ENCODE results near the gene SKAP1. TPM values are rescaled to one million over a fixed set of nuclear protein-coding genes. Genes with fewer than 3 reads are reported as not detected.

Gene SKAP1
- total and polyA plus RNA-seq, 2 experiments from 2014 or later = 0.27 TPM; not detected in 1

DNA sequence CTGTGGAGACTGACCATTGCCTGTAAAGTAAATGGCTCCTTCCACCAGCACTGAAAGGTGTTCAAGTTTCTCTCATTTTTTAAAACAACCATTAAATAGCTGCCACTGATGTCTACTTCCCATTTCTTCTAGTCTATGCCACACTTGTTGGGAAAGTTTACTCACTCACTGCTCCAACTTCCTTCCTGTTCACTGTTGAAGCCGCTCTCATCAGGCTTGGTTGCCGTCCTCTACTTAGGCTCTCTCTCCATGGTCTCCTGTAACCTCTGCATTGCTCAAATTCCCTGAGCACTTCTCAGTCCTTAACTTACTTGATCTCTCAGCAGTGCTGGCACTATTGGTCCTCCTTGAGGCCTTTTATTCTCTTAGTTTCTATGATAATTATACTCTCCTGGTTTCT lies 290.1 kb downstream of the SKAP1 start (continued):
- TF ChIP-seq CREB1 (CRISPR knock-in tag; IDR thresholded peaks at IDR 0.05; ENCODE audit: low read depth) = no peak
- TF ChIP-seq, protein P1, sequence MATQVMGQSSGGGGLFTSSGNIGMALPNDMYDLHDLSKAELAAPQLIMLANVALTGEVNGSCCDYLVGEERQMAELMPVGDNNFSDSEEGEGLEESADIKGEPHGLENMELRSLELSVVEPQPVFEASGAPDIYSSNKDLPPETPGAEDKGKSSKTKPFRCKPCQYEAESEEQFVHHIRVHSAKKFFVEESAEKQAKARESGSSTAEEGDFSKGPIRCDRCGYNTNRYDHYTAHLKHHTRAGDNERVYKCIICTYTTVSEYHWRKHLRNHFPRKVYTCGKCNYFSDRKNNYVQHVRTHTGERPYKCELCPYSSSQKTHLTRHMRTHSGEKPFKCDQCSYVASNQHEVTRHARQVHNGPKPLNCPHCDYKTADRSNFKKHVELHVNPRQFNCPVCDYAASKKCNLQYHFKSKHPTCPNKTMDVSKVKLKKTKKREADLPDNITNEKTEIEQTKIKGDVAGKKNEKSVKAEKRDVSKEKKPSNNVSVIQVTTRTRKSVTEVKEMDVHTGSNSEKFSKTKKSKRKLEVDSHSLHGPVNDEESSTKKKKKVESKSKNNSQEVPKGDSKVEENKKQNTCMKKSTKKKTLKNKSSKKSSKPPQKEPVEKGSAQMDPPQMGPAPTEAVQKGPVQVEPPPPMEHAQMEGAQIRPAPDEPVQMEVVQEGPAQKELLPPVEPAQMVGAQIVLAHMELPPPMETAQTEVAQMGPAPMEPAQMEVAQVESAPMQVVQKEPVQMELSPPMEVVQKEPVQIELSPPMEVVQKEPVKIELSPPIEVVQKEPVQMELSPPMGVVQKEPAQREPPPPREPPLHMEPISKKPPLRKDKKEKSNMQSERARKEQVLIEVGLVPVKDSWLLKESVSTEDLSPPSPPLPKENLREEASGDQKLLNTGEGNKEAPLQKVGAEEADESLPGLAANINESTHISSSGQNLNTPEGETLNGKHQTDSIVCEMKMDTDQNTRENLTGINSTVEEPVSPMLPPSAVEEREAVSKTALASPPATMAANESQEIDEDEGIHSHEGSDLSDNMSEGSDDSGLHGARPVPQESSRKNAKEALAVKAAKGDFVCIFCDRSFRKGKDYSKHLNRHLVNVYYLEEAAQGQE (IDR thresholded peaks at IDR 0.05; ENCODE audit: unreplicated experiment) = no peak

DNA sequence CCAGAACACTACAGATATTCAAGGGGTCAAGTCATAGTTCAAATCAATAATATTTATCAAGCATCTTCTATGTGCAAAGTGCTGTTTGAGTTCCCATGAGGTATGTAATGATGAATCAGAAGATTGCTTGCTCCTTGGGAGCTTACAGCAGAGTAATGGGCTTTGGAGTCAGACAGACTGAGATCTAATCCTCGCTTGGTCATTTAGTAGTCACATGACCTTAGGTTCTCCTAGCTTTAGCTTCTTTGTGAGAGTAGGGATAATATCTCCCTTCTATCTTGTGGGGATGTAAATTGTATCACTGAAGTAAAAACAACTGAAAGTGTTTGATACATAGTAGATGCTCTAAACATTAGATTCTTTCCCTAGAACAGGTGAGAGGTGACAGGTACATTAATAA lies 292.4 kb downstream of the SKAP1 start:
- Histone ChIP-seq H4K20me1 (replicated peaks; ENCODE audit: insufficient read depth) (no peaks in the 10 kb centered on the region), H3K27ac (ENCODE audit: low read depth) (no peak overlapping the region), H3F3A (replicated peaks; ENCODE audit: low read depth) (no peaks in the 10 kb centered on the region), H2AFZ (0 out of 2 replicates have a peak overlapping the region, but pooled peaks have one; percentile 69), H3K79me2 (replicated peaks; ENCODE audit: insufficient read depth) (no peaks in the 10 kb centered on the region), H3K4me3 (no peak overlapping the region), H3K4me2 (no peak overlapping the region), H3K36me3 (ENCODE audit: insufficient read depth) (no peaks in the 10 kb centered on the region), H3K4me1 (ENCODE audit: insufficient read depth) (no peaks in the 10 kb centered on the region), H3K9me2 (ENCODE audit: insufficient read depth) (no peaks in the 10 kb centered on the region), H3K27me3 (ENCODE audit: insufficient read depth) (no peaks in the 10 kb centered on the region)
- no peaks in the 10 kb centered on the region for H3K9me3 Mint-ChIP-seq
- no peak overlapping the region for H3K27ac Mint-ChIP-seq
- H3K36me3 Mint-ChIP-seq (ENCODE audit: low read depth) = no peaks in the 10 kb centered on the region
- no peak for DNase-seq (ENCODE audit: low spot score)
- ATAC-seq = no peak
- no peaks in the 10 kb centered on the region for H3K4me1 Mint-ChIP-seq
- no peak overlapping the region for H3K4me3 Mint-ChIP-seq
- H3K27me3 Mint-ChIP-seq (ENCODE audit: insufficient read depth, low read depth, poor library complexity) = no peaks in the 10 kb centered on the region
- no peak for TF ChIP-seq NANOG (IDR thresholded peaks at IDR 0.05; ENCODE audit: borderline replicate concordance)
- TF ChIP-seq STAT1 (IDR thresholded peaks at IDR 0.05; ENCODE audit: unreplicated experiment) = no peak
- TF ChIP-seq ZNF331 (CRISPR knock-in tag; IDR thresholded peaks at IDR 0.05; ENCODE audit: low read depth) = no peak
- no peak for TF ChIP-seq CREB1 (CRISPR knock-in tag; IDR thresholded peaks at IDR 0.05; ENCODE audit: low read depth)
- TF ChIP-seq EZH2phosphoT487 (IDR thresholded peaks at IDR 0.05; ENCODE audit: unreplicated experiment) = no peak
- no peak for TF ChIP-seq POLR2AphosphoS5 (IDR thresholded peaks at IDR 0.05; ENCODE audit: low read depth)
- TF ChIP-seq, protein P2, sequence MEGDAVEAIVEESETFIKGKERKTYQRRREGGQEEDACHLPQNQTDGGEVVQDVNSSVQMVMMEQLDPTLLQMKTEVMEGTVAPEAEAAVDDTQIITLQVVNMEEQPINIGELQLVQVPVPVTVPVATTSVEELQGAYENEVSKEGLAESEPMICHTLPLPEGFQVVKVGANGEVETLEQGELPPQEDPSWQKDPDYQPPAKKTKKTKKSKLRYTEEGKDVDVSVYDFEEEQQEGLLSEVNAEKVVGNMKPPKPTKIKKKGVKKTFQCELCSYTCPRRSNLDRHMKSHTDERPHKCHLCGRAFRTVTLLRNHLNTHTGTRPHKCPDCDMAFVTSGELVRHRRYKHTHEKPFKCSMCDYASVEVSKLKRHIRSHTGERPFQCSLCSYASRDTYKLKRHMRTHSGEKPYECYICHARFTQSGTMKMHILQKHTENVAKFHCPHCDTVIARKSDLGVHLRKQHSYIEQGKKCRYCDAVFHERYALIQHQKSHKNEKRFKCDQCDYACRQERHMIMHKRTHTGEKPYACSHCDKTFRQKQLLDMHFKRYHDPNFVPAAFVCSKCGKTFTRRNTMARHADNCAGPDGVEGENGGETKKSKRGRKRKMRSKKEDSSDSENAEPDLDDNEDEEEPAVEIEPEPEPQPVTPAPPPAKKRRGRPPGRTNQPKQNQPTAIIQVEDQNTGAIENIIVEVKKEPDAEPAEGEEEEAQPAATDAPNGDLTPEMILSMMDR (conservative IDR thresholded peaks at IDR 0.05; ENCODE audit: low read depth in 2 of 2) = no peak
- TF ChIP-seq ETS1 (IDR thresholded peaks at IDR 0.05) = no peak
- TF ChIP-seq JUNB (IDR thresholded peaks at IDR 0.05; ENCODE audit: unreplicated experiment) = no peak
- TF ChIP-seq, protein P1 (IDR thresholded peaks at IDR 0.05; ENCODE audit: unreplicated experiment) = no peak
- no peak for TF ChIP-seq ZNF114 (CRISPR knock-in tag; IDR thresholded peaks at IDR 0.05)
- no peak for TF ChIP-seq EZH2 (IDR thresholded peaks at IDR 0.05; ENCODE audit: low read depth, unreplicated experiment)

Measured in GM23338 (cell line).